ENCODE measurements around the gene TXNRD2. TPM values are rescaled to one million over a fixed set of nuclear protein-coding genes. Genes with fewer than 3 reads are reported as not detected.

TXNRD2 gene
- total RNA-seq, 1 experiment from 2014 or later = 29.5 TPM

DNA sequence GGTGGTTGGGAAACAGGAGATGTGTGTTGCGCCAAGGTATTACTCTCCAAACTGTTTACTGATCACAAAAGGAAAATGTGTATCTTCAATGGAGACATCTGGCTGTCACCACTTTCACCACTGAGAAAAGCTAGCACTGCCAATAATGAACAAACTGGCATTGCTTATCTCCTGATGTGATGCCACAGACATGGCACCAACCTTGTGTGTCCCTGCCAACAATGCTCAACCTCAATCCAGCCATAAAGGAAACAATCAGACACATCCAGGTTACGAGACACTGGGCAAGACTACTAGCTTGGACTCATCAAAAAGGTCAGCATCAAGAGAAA is 115.0 kb downstream of the TXNRD2 start:
- Histone ChIP-seq H3K27ac (ENCODE audit: low read length) (no peak overlapping the region), H3K4me1 (ENCODE audit: control insufficient read depth, insufficient read depth, low read length) (no peaks in the 10 kb centered on the region; the same call in 1 of the 2 replicates), H3K4me3 (ENCODE audit: low read depth in 2 of 2, low read length in 2 of 2) (no peak overlapping the region), H3K9me3 (ENCODE audit: control insufficient read depth, insufficient read depth, low read depth, low read length) (no peaks in the 10 kb centered on the region), H3K27me3 (ENCODE audit: control insufficient read depth, insufficient read depth, low read length) (no peaks in the 10 kb centered on the region), H3K36me3 (ENCODE audit: control insufficient read depth, insufficient read depth, low read length) (no peaks in the 10 kb centered on the region)
- TF ChIP-seq TCF7L2 (IDR thresholded peaks at IDR 0.05; ENCODE audit: low read depth, low read length) (no peak), SIN3A (IDR thresholded peaks at IDR 0.05; ENCODE audit: borderline replicate concordance, insufficient read depth, low read depth, low read length) (no peak), POLR2AphosphoS5 (IDR thresholded peaks at IDR 0.05; ENCODE audit: low read depth, low read length) (no peak), CTCF (IDR thresholded peaks at IDR 0.05) (no peak)
- TF ChIP-seq, protein P1, sequence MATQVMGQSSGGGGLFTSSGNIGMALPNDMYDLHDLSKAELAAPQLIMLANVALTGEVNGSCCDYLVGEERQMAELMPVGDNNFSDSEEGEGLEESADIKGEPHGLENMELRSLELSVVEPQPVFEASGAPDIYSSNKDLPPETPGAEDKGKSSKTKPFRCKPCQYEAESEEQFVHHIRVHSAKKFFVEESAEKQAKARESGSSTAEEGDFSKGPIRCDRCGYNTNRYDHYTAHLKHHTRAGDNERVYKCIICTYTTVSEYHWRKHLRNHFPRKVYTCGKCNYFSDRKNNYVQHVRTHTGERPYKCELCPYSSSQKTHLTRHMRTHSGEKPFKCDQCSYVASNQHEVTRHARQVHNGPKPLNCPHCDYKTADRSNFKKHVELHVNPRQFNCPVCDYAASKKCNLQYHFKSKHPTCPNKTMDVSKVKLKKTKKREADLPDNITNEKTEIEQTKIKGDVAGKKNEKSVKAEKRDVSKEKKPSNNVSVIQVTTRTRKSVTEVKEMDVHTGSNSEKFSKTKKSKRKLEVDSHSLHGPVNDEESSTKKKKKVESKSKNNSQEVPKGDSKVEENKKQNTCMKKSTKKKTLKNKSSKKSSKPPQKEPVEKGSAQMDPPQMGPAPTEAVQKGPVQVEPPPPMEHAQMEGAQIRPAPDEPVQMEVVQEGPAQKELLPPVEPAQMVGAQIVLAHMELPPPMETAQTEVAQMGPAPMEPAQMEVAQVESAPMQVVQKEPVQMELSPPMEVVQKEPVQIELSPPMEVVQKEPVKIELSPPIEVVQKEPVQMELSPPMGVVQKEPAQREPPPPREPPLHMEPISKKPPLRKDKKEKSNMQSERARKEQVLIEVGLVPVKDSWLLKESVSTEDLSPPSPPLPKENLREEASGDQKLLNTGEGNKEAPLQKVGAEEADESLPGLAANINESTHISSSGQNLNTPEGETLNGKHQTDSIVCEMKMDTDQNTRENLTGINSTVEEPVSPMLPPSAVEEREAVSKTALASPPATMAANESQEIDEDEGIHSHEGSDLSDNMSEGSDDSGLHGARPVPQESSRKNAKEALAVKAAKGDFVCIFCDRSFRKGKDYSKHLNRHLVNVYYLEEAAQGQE (IDR thresholded peaks at IDR 0.05; ENCODE audit: insufficient read depth in 1 of 2, low read depth in 2 of 2, low read length in 1 of 2) = no peak
- ChIA-PET CTCF (no interaction called here), POLR2A (no interaction called here)
- in situ Hi-C loops (cut with HindIII; ENCODE audit: low pct_unique_long_range_greater_than_20kb, low sequenced_read_pairs) = no loop called here
- no TSS peak for BruUV-seq (replicated peaks)
- intact Hi-C loops (cut with micrococcal nuclease; ENCODE audit: unreplicated experiment) = no loop called here
- no peak for ATAC-seq
- no peak for DNase-seq (ENCODE audit: low read depth, low spot score)

DNA sequence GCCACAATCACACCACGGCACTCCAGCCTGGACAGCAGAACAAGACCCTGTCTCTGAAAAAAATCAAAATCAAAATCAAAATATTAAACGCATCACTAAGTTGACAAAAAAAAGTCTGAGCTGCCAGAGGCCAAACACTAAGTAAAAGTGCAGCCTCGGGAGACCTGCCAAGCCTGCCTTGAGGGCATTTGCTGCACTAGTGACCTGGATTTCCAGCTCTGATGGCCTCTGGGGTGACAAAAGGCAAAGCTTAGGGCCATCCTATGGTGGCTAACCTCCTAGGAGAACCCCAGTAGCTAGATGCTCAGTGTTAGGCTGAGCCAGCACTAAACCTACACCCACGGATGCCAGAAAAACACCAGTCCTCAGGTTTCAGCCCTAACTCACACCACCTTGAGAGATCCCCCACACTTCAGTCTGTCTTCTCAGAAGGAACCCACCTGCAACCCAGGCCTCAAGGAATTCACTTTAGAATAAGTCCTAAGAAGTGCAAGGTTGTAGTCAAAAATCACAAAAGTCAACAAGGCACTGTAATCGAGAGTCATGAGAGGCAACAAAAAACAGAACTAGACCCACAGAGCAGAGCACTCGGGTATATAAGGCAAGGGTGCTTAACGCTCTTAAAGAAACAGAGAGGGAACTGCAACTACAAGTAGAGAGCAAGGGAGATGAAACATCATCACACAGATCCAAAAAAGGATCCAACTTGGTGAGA is 115.6 kb downstream of the TXNRD2 start:
- Histone ChIP-seq H3K9me3 (ENCODE audit: control insufficient read depth, insufficient read depth, low read depth, low read length) (no peaks in the 10 kb centered on the region), H3K4me3 (ENCODE audit: low read depth in 2 of 2, low read length in 2 of 2) (no peak overlapping the region), H3K36me3 (ENCODE audit: control insufficient read depth, insufficient read depth, low read length) (no peaks in the 10 kb centered on the region), H3K27me3 (ENCODE audit: control insufficient read depth, insufficient read depth, low read length) (no peaks in the 10 kb centered on the region), H3K4me1 (ENCODE audit: control insufficient read depth, insufficient read depth, low read length) (no peaks in the 10 kb centered on the region; the same call in 1 of the 2 replicates), H3K27ac (ENCODE audit: low read length) (no peak overlapping the region)
- in situ Hi-C loops (cut with HindIII; ENCODE audit: low pct_unique_long_range_greater_than_20kb, low sequenced_read_pairs) (no loop called here), intact Hi-C loops (cut with micrococcal nuclease; ENCODE audit: unreplicated experiment) (no loop called here)
- DNase-seq (ENCODE audit: low read depth, low spot score) (no peak), ATAC-seq (no peak)
- ChIA-PET POLR2A (no interaction called here), CTCF (no interaction called here)
- BruUV-seq (replicated peaks) = no TSS peak
- TF ChIP-seq, protein P1 (IDR thresholded peaks at IDR 0.05; ENCODE audit: insufficient read depth in 1 of 2, low read depth in 2 of 2, low read length in 1 of 2) = no peak

Small RNA genes within 50 kb of the gene (microRNA-seq; reads per million reads assigned to microRNA genes)
- gene MIR4761 (ENCODE audit: unreplicated experiment) = not detected

Other genes with a start within 250 kb of the TXNRD2 start
- 17.2 TPM for gene SEPTIN5, start 227.3 kb downstream of the TXNRD2 start, total RNA-seq (2021; ENCODE audit: unreplicated experiment)
- 3.6 TPM for gene GP1BB, start 218.3 kb downstream of the TXNRD2 start, total RNA-seq (2021; ENCODE audit: unreplicated experiment)
- gene TBX1, start 181.0 kb downstream of the TXNRD2 start, total RNA-seq (2021; ENCODE audit: unreplicated experiment) = 91.7 TPM
- gene GNB1L, start 86.9 kb downstream of the TXNRD2 start, total RNA-seq (2021; ENCODE audit: unreplicated experiment) = 12.2 TPM
- 26.7 TPM for gene RTL10, start 86.9 kb downstream of the TXNRD2 start, total RNA-seq (2021; ENCODE audit: unreplicated experiment)
- 108 TPM for gene COMT, start within 50 bp of the TXNRD2 start, total RNA-seq (2021; ENCODE audit: unreplicated experiment)
- gene ARVCF, start 75.0 kb upstream of the TXNRD2 start, total RNA-seq (2021; ENCODE audit: unreplicated experiment) = 8.2 TPM
- 32.2 TPM for gene TANGO2, start 79.3 kb upstream of the TXNRD2 start, total RNA-seq (2021; ENCODE audit: unreplicated experiment)
- 35.0 TPM for gene DGCR8, start 138.4 kb upstream of the TXNRD2 start, total RNA-seq (2021; ENCODE audit: unreplicated experiment)
- gene RANBP1, start 174.3 kb upstream of the TXNRD2 start, total RNA-seq (2021; ENCODE audit: unreplicated experiment) = 232 TPM
- 66.7 TPM for gene TRMT2A, start 175.4 kb upstream of the TXNRD2 start, total RNA-seq (2021; ENCODE audit: unreplicated experiment)
- gene ZDHHC8, start 190.0 kb upstream of the TXNRD2 start, total RNA-seq (2021; ENCODE audit: unreplicated experiment) = 79.0 TPM
- gene CCDC188, start 209.2 kb upstream of the TXNRD2 start, total RNA-seq (2021; ENCODE audit: unreplicated experiment) = not detected

Data from Panc1 (cell line).